Neural crest cell (in vitro differentiated cells): ENCODE data around the gene USP17L28. TPM values are rescaled to one million over a fixed set of nuclear protein-coding genes. Genes with fewer than 3 reads are reported as not detected.
"Not testable (repeated sequence)": the region's sequence is repeated elsewhere in the genome, so short reads cannot be mapped to it uniquely, and the experiment has no call there.

Experiments
- DNase-seq: peaks from one replicate; pipeline ENCODE4 v3.0.0; 2021; ENCODE audit warnings: low read depth, mixed read lengths, low spot score
- H3K27ac Mint-ChIP-seq: one replicate; pipeline ENCODE4 v1.8.0; 2021; ENCODE audit warnings: mild to moderate bottlenecking, mixed read lengths; ENCODE audit not compliant: unreplicated experiment
- H3K27me3 Mint-ChIP-seq: 2 replicates; pipeline ENCODE4 v1.8.0; 2021; ENCODE audit warnings: low read depth, mild to moderate bottlenecking, mixed read lengths
- H3K36me3 Mint-ChIP-seq: 2 replicates; pipeline ENCODE4 v1.8.0; 2021; ENCODE audit warnings: low read depth, mild to moderate bottlenecking, mixed read lengths
- H3K4me1 Mint-ChIP-seq: 2 replicates; pipeline ENCODE4 v1.8.0; 2021; ENCODE audit warnings: mixed read lengths
- H3K4me3 Mint-ChIP-seq: one replicate; pipeline ENCODE4 v1.8.0; 2021; ENCODE audit warnings: mild to moderate bottlenecking, mixed read lengths
- H3K9me3 Mint-ChIP-seq: 2 replicates; pipeline ENCODE4 v1.8.0; 2021; ENCODE audit warnings: mixed read lengths
- long read RNA-seq: library from polyadenylated mRNA; unstranded; transcript quantifications from one replicate; pipeline ENCODE4 v2.0.0, GENCODE V29; 2020
- total RNA-seq: library from RNA; stranded (reverse); gene quantifications from 2 replicates; pipeline ENCODE4 v1.2.1, GENCODE V29; 2021

Gene USP17L28
- not detected in 2 replicates for total RNA-seq
- long read RNA-seq = 0 reads

- not testable (repeated sequence) for DNase-seq, H3K27ac Mint-ChIP-seq, H3K9me3 Mint-ChIP-seq, H3K4me1 Mint-ChIP-seq, H3K4me3 Mint-ChIP-seq, H3K36me3 Mint-ChIP-seq, H3K27me3 Mint-ChIP-seq
Measured at GRCh38 chr4:9348593-9348992, at the start of gene USP17L28. Gene USP17L28, plus strand, starts transcription at chr4:9348893. Its CDS starts 0 bp downstream, at chr4:9348893.

GRCh38 chr4:9324191-9324590, 24.5 kb upstream of the USP17L28 start:
- not testable (repeated sequence) for H3K27me3 Mint-ChIP-seq, H3K27ac Mint-ChIP-seq, H3K36me3 Mint-ChIP-seq, DNase-seq, H3K9me3 Mint-ChIP-seq, H3K4me1 Mint-ChIP-seq, H3K4me3 Mint-ChIP-seq

- H3K4me1 Mint-ChIP-seq, H3K4me3 Mint-ChIP-seq, H3K27ac Mint-ChIP-seq, H3K27me3 Mint-ChIP-seq, H3K36me3 Mint-ChIP-seq, H3K9me3 Mint-ChIP-seq, DNase-seq: not testable (repeated sequence)
Measured at GRCh38 chr4:9324865-9325264, 23.8 kb upstream of the USP17L28 start, which contains the start of gene USP17L24. Gene USP17L24, plus strand, starts transcription at chr4:9325165. Its CDS starts 0 bp downstream, at chr4:9325165.

GRCh38 chr4:9329611-9330010, 19.1 kb upstream of the USP17L28 start, which contains the start of gene USP17L25:
Gene USP17L25, plus strand, starts transcription at chr4:9329911. Its CDS starts 0 bp downstream, at chr4:9329911.
- H3K36me3 Mint-ChIP-seq, H3K9me3 Mint-ChIP-seq, H3K4me3 Mint-ChIP-seq, H3K27ac Mint-ChIP-seq, H3K27me3 Mint-ChIP-seq, H3K4me1 Mint-ChIP-seq, DNase-seq: not testable (repeated sequence)

GRCh38 chr4:9334358-9334757, 14.3 kb upstream of the USP17L28 start, which contains the start of gene USP17L26:
Gene USP17L26, plus strand, starts transcription at chr4:9334658. Its CDS starts 0 bp downstream, at chr4:9334658.
- not testable (repeated sequence) for H3K27ac Mint-ChIP-seq, DNase-seq

GRCh38 chr4:9339103-9339502, 9.6 kb upstream of the USP17L28 start, which contains the start of gene USP17L5:
Gene USP17L5, plus strand, starts transcription at chr4:9339403. Its CDS starts 0 bp downstream, at chr4:9339403.
- H3K4me3 Mint-ChIP-seq, DNase-seq, H3K36me3 Mint-ChIP-seq, H3K27ac Mint-ChIP-seq, H3K4me1 Mint-ChIP-seq, H3K27me3 Mint-ChIP-seq, H3K9me3 Mint-ChIP-seq: not testable (repeated sequence)

More at GRCh38 chr4:9334358-9334757, 14.3 kb upstream of the USP17L28 start, which contains the start of gene USP17L26:
- H3K36me3 Mint-ChIP-seq, H3K4me3 Mint-ChIP-seq, H3K9me3 Mint-ChIP-seq, H3K27me3 Mint-ChIP-seq, H3K4me1 Mint-ChIP-seq: not testable (repeated sequence)

GRCh38 chr4:9343848-9344247, 4.8 kb upstream of the USP17L28 start, which contains the start of gene USP17L27:
Gene USP17L27, plus strand, starts transcription at chr4:9344148. Its CDS starts 0 bp downstream, at chr4:9344148.
- H3K4me3 Mint-ChIP-seq, H3K4me1 Mint-ChIP-seq, H3K27me3 Mint-ChIP-seq, DNase-seq, H3K27ac Mint-ChIP-seq, H3K36me3 Mint-ChIP-seq, H3K9me3 Mint-ChIP-seq: not testable (repeated sequence)

GRCh38 chr4:9350866-9351265, 2.2 kb downstream of the USP17L28 start:
- DNase-seq, H3K36me3 Mint-ChIP-seq, H3K27ac Mint-ChIP-seq, H3K27me3 Mint-ChIP-seq, H3K4me3 Mint-ChIP-seq, H3K4me1 Mint-ChIP-seq, H3K9me3 Mint-ChIP-seq: not testable (repeated sequence)

- not testable (repeated sequence) for H3K4me3 Mint-ChIP-seq, H3K4me1 Mint-ChIP-seq, H3K9me3 Mint-ChIP-seq, H3K36me3 Mint-ChIP-seq, H3K27ac Mint-ChIP-seq, H3K27me3 Mint-ChIP-seq, DNase-seq
Measured at GRCh38 chr4:9353338-9353737, 4.6 kb downstream of the USP17L28 start, which contains the start of gene USP17L29. Gene USP17L29, plus strand, starts transcription at chr4:9353638. Its CDS starts 0 bp downstream, at chr4:9353638.

GRCh38 chr4:9362829-9363228, 14.1 kb downstream of the USP17L28 start, which contains the start of gene USP17L30:
Gene USP17L30, plus strand, starts transcription at chr4:9363129. Its CDS starts 0 bp downstream, at chr4:9363129.
- H3K4me1 Mint-ChIP-seq, DNase-seq, H3K27ac Mint-ChIP-seq, H3K9me3 Mint-ChIP-seq, H3K27me3 Mint-ChIP-seq, H3K36me3 Mint-ChIP-seq, H3K4me3 Mint-ChIP-seq: not testable (repeated sequence)

GRCh38 chr4:9379881-9380280, 31.2 kb downstream of the USP17L28 start:
- H3K9me3 Mint-ChIP-seq, H3K36me3 Mint-ChIP-seq: not testable (repeated sequence)

More at GRCh38 chr4:9379881-9380280, 31.2 kb downstream of the USP17L28 start:
- not testable (repeated sequence) for H3K27ac Mint-ChIP-seq, H3K4me1 Mint-ChIP-seq, H3K27me3 Mint-ChIP-seq, H3K4me3 Mint-ChIP-seq, DNase-seq
